Measurements from ENCODE around the gene SEC14L3.

SEC14L3 gene

DNA sequence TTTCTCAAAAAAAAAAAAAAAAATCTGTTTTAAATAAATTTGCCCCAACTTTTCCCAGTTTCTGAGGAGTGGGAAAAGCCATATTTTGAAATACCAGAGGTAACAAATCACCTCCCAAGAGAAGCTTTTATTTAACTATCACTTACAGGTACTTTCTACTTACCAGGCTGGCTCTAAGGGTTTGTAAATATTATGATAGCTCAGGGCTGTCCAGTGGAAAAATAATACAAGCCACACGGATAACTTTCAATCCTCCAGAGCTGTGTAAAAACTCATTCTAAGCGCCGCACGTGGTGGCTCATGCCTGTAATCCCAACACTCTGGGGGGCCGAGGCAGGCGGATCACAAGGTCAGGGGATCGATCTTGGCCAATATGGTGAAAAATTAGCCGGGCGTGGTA is 39.3 kb upstream of the SEC14L3 start:
- no peaks in the 10 kb centered on the region for H3K4me1 ChIP-seq (ENCODE audit: insufficient read depth, low read length)
- TF ChIP-seq, protein P1, sequence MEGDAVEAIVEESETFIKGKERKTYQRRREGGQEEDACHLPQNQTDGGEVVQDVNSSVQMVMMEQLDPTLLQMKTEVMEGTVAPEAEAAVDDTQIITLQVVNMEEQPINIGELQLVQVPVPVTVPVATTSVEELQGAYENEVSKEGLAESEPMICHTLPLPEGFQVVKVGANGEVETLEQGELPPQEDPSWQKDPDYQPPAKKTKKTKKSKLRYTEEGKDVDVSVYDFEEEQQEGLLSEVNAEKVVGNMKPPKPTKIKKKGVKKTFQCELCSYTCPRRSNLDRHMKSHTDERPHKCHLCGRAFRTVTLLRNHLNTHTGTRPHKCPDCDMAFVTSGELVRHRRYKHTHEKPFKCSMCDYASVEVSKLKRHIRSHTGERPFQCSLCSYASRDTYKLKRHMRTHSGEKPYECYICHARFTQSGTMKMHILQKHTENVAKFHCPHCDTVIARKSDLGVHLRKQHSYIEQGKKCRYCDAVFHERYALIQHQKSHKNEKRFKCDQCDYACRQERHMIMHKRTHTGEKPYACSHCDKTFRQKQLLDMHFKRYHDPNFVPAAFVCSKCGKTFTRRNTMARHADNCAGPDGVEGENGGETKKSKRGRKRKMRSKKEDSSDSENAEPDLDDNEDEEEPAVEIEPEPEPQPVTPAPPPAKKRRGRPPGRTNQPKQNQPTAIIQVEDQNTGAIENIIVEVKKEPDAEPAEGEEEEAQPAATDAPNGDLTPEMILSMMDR (IDR thresholded peaks at IDR 0.05; ENCODE audit: borderline replicate concordance, extremely low read depth, low read length, poor library complexity, severe bottlenecking): no peak
- no peak for TF ChIP-seq EZH2 (IDR thresholded peaks at IDR 0.05; ENCODE audit: borderline replicate concordance, low read depth, low read length, severe bottlenecking)
- no peak overlapping the region for H3K4me2 ChIP-seq (ENCODE audit: insufficient read depth, low read length)
- H3K4me3 ChIP-seq (ENCODE audit: low read depth in 1 of 2, low read length in 2 of 2): no peak overlapping the region
- H3K9me3 ChIP-seq (ENCODE audit: insufficient read depth, low read length, severe bottlenecking): no peaks in the 10 kb centered on the region
- DNase-seq (no peak), ATAC-seq (ENCODE audit: insufficient read depth, low read depth) (no peak)
- no peak overlapping the region for H3K9ac ChIP-seq (ENCODE audit: low read depth, low read length)
- no peak overlapping the region for H3K27ac ChIP-seq (ENCODE audit: low read length)
- H2AFZ ChIP-seq (ENCODE audit: low read depth, low read length): no peak overlapping the region
- H4K20me1 ChIP-seq (ENCODE audit: insufficient read depth, low read length): no peaks in the 10 kb centered on the region
- peaks cover 3% of the 10 kb centered on the region for H3K27me3 ChIP-seq (ENCODE audit: insufficient read depth, low read length, poor library complexity)
- H3K36me3 ChIP-seq (ENCODE audit: insufficient read depth, low read length): no peaks in the 10 kb centered on the region
- H3K79me2 ChIP-seq (ENCODE audit: insufficient read depth, low read length): no peaks in the 10 kb centered on the region

DNA sequence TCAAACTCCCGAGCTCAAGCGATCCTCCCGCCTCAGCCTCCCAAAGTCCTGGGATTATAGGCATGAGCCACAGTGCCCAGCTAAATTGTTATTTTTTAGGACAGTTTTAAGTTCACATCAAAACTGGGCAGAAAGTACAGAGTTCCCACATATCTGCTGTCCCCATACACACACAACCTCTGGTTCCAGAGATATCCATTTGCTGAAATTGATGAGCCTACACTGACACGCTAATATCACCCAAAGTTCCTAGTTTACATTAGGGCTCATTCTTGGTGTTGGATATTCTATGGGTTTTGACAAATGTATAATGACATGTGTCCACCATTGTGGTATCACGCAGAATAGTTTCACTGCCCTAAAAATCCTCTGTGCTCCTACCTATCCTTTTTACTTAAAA is 36.4 kb upstream of the SEC14L3 start:
- H3K9ac ChIP-seq (ENCODE audit: low read depth, low read length): no peak overlapping the region
- TF ChIP-seq, protein P1 (IDR thresholded peaks at IDR 0.05; ENCODE audit: borderline replicate concordance, extremely low read depth, low read length, poor library complexity, severe bottlenecking): no peak
- no peak for TF ChIP-seq EZH2 (IDR thresholded peaks at IDR 0.05; ENCODE audit: borderline replicate concordance, low read depth, low read length, severe bottlenecking)
- H2AFZ ChIP-seq (ENCODE audit: low read depth, low read length): no peak overlapping the region
- no peak overlapping the region for H3K4me3 ChIP-seq (ENCODE audit: low read depth in 1 of 2, low read length in 2 of 2)
- no peaks in the 10 kb centered on the region for H3K4me1 ChIP-seq (ENCODE audit: insufficient read depth, low read length)
- H3K36me3 ChIP-seq (ENCODE audit: insufficient read depth, low read length): no peaks in the 10 kb centered on the region
- ATAC-seq (ENCODE audit: insufficient read depth, low read depth): no peak
- H3K9me3 ChIP-seq (ENCODE audit: insufficient read depth, low read length, severe bottlenecking): no peaks in the 10 kb centered on the region
- H4K20me1 ChIP-seq (ENCODE audit: insufficient read depth, low read length): no peaks in the 10 kb centered on the region
- no peak for DNase-seq
- H3K27me3 ChIP-seq (ENCODE audit: insufficient read depth, low read length, poor library complexity): no peaks in the 10 kb centered on the region
- no peaks in the 10 kb centered on the region for H3K79me2 ChIP-seq (ENCODE audit: insufficient read depth, low read length)
- H3K27ac ChIP-seq (ENCODE audit: low read length): no peak overlapping the region
- no peak overlapping the region for H3K4me2 ChIP-seq (ENCODE audit: insufficient read depth, low read length)

DNA sequence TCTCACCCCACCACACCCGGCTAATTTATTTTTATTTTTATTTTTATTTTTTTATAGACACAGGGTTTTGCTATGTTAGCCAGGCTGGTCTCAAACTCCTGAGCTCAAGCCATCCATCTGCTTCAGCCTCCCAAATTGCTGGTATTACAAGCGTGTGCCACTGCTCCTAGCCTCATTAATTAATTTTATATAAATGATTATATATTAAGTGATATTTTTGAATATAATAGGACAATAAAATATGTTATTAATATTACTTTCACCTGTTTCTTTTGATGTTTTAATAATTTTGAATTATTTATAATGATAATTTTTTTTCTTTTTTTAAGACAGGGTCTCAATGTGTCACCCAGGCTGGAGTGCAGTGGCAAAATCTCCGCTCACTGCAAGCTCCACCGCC is 35.9 kb upstream of the SEC14L3 start:
- TF ChIP-seq, protein P1 (IDR thresholded peaks at IDR 0.05; ENCODE audit: borderline replicate concordance, extremely low read depth, low read length, poor library complexity, severe bottlenecking): no peak
- TF ChIP-seq EZH2 (IDR thresholded peaks at IDR 0.05; ENCODE audit: borderline replicate concordance, low read depth, low read length, severe bottlenecking): no peak
- no peak overlapping the region for H2AFZ ChIP-seq (ENCODE audit: low read depth, low read length)
- no peak overlapping the region for H3K4me3 ChIP-seq (ENCODE audit: low read depth in 1 of 2, low read length in 2 of 2)
- ATAC-seq (ENCODE audit: insufficient read depth, low read depth) (no peak), DNase-seq (no peak)
- H3K27me3 ChIP-seq (ENCODE audit: insufficient read depth, low read length, poor library complexity): no peaks in the 10 kb centered on the region
- no peaks in the 10 kb centered on the region for H3K79me2 ChIP-seq (ENCODE audit: insufficient read depth, low read length)
- no peaks in the 10 kb centered on the region for H3K36me3 ChIP-seq (ENCODE audit: insufficient read depth, low read length)
- H3K4me1 ChIP-seq (ENCODE audit: insufficient read depth, low read length): no peaks in the 10 kb centered on the region
- no peak overlapping the region for H3K9ac ChIP-seq (ENCODE audit: low read depth, low read length)
- H3K9me3 ChIP-seq (ENCODE audit: insufficient read depth, low read length, severe bottlenecking): no peaks in the 10 kb centered on the region
- no peak overlapping the region for H3K27ac ChIP-seq (ENCODE audit: low read length)
- no peaks in the 10 kb centered on the region for H4K20me1 ChIP-seq (ENCODE audit: insufficient read depth, low read length)
- no peak overlapping the region for H3K4me2 ChIP-seq (ENCODE audit: insufficient read depth, low read length)

DNA sequence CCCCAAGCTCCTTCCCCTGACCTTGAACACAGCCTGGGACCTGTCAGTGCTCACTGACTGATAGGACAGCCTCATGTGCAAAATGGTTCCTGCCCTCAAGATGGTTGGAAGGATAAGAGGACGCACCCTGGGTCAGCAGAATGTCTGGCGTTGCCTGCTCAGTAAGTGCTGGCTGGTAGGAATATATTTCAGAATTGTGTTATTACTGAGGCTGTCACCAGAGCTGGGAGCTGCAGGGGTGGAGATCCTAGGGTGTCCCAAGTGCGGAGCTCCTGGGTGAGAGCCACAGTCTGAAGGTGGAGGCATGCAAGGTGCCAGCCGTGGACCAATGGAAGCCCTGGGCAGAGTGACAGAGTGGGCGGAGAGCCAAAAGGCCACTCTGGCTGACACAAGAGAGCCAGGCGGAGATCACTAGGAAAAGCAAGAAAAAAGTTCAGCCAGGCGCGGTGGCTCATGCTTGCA is 34.7 kb upstream of the SEC14L3 start:
- Histone ChIP-seq H3K27ac (ENCODE audit: low read length) (no peak overlapping the region), H3K36me3 (ENCODE audit: insufficient read depth, low read length) (no peaks in the 10 kb centered on the region), H3K4me1 (ENCODE audit: insufficient read depth, low read length) (no peaks in the 10 kb centered on the region), H2AFZ (ENCODE audit: low read depth, low read length) (no peak overlapping the region), H3K4me3 (ENCODE audit: low read depth in 1 of 2, low read length in 2 of 2) (no peak overlapping the region), H3K79me2 (ENCODE audit: insufficient read depth, low read length) (no peaks in the 10 kb centered on the region), H3K27me3 (ENCODE audit: insufficient read depth, low read length, poor library complexity) (no peaks in the 10 kb centered on the region), H4K20me1 (ENCODE audit: insufficient read depth, low read length) (no peaks in the 10 kb centered on the region), H3K9me3 (ENCODE audit: insufficient read depth, low read length, severe bottlenecking) (no peaks in the 10 kb centered on the region), H3K9ac (ENCODE audit: low read depth, low read length) (no peak overlapping the region), H3K4me2 (ENCODE audit: insufficient read depth, low read length) (no peak overlapping the region)
- ATAC-seq (ENCODE audit: insufficient read depth, low read depth) (no peak), DNase-seq (no peak)
- TF ChIP-seq, protein P1 (IDR thresholded peaks at IDR 0.05; ENCODE audit: borderline replicate concordance, extremely low read depth, low read length, poor library complexity, severe bottlenecking): no peak
- TF ChIP-seq EZH2 (IDR thresholded peaks at IDR 0.05; ENCODE audit: borderline replicate concordance, low read depth, low read length, severe bottlenecking): no peak
